Sigmoid colon (tissue), 4 donors: ENCODE measurements around the gene ZRANB3.
"Not testable (repeated sequence)": the region's sequence is repeated elsewhere in the genome, so short reads cannot be mapped to it uniquely, and the experiment has no call there.

Experiments used
- CTCF ChIP-seq, 4 experiments: fragments of 450-650 bp in 3 of 4; fragments of 200-600 bp in 1 of 4; IDR thresholded peaks; one replicate each; pipeline ENCODE4 v1.5.1; 2016 to 2019; ENCODE audit warnings: antibody characterized with exemption in 4 of 4, mild to moderate bottlenecking in 3 of 4, moderate library complexity in 2 of 4
- EP300 ChIP-seq, 4 donors: sonication (generic); formaldehyde crosslinking; IDR thresholded peaks; one replicate each; pipeline ENCODE4 v1.6.1; 2017; ENCODE audit warnings: antibody characterized with exemption in 4 of 4
- POLR2A ChIP-seq, 2 donors: fragments of 450-650 bp; IDR thresholded peaks; one replicate each; pipeline ENCODE4 v1.6.1; 2016; ENCODE audit warnings: antibody characterized with exemption in 2 of 2, mild to moderate bottlenecking in 2 of 2, moderate library complexity in 2 of 2
- POLR2AphosphoS5 ChIP-seq, 4 donors: sonication (generic); formaldehyde crosslinking; IDR thresholded peaks; one replicate each; pipeline ENCODE4 v1.6.1; 2017; ENCODE audit warnings: antibody characterized with exemption in 4 of 4

- not testable (repeated sequence) for TF ChIP-seq CTCF, EP300, POLR2A, POLR2AphosphoS5 (IDR thresholded peaks at IDR 0.05)
Measured at GRCh38 chr2:135396259-135396658, 134.8 kb downstream of the ZRANB3 start.
